HG03280 (cell line): ENCODE data around the gene GOLPH3.
"Not testable (repeated sequence)": the region's sequence is repeated elsewhere in the genome, so short reads cannot be mapped to it uniquely, and the experiment has no call there.

Source experiments
- ATAC-seq: cut with Tn5 transposase; IDR thresholded peaks from one replicate; pipeline ENCODE4 v1.9.1; 2021; ENCODE audit warnings: mild to moderate bottlenecking, moderate library complexity; ENCODE audit not compliant: unreplicated experiment

GOLPH3 gene

DNA sequence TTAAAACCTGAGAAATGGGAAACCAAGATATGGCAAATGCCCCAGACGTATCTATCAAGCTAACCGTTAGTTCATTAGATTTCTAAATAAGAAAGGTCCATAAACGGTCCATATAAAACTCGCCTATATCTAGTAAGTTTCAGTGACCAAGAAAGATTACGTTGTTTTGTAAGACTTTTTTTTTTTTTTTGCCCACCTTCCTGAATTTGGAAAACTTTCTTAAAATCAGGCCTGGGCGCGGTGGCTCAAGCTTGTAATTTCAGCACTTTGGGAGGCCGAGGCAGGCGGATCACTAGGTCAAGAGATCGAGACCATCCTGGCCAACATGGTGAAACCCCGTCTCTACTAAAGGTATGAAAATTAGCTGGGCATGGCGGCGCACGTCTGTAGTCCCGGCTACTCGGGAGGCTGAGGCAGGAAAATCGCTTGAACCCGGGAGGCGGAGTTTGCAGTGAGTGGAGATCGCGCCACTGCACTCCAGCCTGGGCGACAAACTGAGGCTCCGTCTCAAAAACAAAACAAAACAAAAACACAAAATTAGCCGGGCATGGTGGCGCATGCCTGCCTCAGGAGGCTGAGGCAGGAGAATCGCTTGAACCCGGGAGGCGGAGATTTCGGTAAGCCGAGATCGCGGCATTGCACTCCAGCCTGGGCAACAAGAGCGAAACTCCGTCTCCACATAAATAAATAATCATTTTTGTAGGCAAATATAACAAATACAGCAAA is 1.8 kb downstream of the GOLPH3 start:
- not testable (repeated sequence) for ATAC-seq

DNA sequence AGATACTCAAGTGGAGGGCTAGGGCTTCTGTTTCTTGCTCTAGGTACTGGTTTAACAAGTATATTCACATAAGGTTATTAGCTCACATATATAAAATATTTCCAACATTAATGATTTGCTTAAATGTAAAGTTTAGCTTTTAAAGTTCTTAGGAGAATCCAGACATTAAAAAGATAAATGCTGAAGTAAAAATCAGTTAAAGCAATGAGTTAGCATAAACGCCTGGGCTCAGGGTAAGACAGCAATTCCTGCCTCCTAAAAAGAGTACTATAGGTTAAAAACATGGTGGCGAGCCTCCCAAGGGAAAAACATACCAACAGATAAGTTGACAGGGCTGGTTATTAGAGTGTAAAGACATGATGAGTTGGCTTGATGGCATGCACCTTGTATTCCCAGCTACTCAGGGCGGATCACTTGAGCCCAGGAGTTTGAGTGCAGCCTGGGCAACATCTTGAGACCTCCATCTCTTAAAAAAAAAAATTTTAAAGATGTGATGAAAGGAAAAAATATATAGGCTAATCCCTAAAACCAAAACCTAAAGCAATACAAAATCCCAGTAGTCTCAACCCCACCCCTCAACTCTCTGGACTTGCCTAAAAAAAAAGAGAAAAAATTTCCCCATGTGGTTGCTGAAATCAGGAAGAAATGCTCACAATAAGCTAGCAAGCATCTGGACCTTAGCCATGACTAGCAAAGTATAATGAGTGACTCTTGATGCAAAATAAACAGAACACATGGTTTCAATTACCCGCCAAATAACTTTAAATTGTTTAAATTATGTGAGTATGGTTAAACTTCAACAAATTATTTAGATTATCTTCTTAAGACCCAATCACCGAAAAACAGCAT is 3.6 kb downstream of the GOLPH3 start:
- ATAC-seq: no peak

DNA sequence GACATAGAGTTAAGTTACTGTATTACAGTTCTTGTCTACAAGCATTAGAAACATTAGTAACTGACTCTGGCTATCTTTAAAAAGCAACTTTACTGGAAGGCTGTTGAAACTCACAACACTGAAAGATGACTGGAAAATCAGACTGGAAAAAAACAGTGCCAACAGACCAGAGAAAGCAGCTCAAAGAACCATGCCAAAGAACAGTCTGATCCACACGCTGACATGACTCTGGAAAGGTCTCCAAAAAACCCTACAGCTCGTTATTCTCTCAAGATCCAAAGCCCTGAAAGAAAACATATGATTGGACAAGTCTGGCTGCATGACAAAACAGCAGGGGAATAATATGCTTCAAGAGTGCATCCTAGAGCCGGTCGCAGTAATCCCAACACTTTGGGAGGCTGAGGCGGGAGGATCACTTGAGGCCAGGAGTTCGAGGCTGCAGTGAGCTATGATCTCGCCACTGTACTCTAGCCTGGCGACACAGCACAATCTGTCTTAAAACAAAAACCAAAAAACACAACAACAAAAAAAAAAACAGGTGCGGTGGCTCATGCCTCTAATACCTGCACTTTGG is 5.6 kb downstream of the GOLPH3 start:
- no peak for ATAC-seq

DNA sequence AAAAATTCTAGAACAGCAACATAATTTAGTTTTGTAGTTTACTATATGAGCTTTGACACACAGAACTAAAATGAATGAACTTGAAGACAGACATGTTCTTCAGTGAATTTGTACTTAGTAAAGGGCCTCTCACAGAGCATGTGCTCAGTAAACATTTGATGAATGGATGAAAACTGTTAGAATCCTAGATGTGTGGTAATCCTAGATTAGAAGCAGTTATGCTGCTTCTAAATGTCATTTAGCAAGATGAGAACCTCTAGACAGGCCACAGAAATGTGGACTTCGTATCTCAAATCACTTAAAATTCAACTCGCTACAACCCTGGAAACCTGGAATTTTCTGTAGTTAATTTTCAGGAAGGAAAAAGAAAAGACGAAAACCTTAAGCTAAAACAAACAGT is 8.5 kb downstream of the GOLPH3 start:
- no peak for ATAC-seq

DNA sequence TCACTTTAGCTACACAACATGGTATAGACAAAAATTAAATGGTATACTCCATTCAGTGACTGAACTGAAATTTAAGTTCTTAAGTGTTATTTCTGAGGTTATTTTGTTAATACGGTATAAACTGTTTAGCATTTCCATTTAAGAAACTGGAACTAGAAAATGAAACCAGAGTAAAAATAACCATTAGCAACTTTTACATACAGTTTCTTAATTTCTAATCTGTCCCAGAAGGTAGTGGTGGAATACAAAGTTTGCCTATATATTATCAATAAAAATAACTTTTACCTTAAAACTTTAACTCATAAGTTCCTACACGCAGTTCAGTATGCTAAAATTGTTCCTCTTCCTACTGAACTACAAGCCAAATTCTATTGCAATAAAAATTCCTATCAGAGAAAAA is 10.3 kb downstream of the GOLPH3 start:
- peak; percentile 49 for ATAC-seq

DNA sequence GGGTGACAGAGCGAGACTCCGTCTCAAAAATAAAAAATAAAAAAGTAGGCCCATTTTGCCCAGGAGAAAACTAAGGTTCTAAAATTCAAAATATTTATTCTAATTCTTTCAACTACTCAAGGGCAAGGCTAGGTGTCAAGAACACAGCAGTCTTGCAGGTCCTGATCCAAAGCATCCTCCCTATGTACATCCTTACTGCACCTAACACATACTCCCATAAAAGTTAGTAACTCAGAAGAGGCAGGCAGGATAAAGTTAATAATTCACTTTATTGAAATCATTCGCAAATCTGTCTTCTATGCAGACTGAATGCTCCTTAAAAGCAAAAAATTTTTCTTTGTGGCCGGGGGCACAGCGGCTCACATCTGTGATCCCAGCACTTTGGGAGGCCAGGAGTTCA is 11.1 kb downstream of the GOLPH3 start:
- ATAC-seq: no peak

DNA sequence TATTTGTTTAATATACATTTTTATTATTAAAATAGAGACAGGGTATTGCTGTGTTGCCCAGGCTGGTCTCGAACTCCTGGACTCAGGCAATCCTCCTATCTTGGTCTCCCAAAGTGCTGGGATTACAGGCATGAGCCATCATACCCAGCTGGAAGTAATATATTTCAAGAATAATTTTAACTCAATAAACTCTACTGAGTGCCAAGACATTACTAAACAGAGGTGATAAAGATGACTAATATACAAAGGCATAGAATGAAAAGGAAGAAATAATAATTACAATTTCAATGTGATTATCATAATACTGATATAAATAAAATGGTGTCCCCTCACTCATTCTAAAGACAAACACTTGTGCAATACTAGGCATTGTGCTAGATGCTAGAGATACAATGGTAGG is 13.9 kb downstream of the GOLPH3 start:
- no peak for ATAC-seq

DNA sequence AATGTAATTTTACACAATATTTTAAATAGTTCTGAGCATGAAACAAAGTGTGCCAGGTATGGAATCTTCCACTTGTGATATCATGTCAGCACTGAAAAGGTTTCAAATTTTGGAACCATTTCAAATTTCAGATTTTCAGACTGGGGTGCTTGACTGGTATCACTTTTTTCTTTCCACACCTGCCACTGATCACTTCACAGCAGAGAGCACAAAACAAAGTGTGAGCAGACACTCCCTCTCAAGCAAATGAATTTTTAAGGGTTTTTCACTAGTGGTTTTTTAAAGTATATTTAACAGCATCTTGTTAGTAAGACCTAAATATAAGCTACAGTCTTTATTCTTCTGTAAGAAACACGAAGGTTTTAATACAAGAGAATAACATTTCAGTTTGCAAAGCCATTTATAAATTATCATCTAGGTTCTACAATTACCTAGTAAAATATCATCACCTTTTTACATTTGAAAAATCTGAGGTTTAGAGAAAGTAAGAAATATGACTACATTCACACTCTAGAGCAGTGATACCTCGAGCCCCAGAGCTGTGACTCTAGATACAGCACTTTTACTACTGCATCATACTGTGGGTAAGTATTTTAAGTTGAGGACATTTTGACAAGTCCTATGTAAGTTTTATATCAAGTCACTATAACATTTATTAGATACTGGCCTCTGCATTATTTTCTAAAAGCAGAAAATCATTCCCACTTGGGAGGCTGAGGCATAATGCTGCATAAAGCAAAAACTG is 14.6 kb downstream of the GOLPH3 start:
- ATAC-seq: no peak

DNA sequence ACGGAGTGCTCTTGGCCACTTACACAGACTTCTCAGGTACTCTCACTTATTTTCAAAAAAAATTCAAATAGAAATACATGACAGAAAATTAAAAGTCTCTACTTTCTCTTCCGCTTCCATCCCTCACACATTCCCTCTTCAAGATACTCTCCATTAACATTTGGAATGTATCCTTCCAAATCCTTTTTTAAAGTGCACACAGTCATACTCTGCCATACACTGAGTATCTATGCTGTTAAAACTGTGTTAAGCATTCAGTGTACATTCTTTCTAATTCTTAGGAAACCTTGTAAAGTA is 15.5 kb downstream of the GOLPH3 start:
- ATAC-seq: no peak

DNA sequence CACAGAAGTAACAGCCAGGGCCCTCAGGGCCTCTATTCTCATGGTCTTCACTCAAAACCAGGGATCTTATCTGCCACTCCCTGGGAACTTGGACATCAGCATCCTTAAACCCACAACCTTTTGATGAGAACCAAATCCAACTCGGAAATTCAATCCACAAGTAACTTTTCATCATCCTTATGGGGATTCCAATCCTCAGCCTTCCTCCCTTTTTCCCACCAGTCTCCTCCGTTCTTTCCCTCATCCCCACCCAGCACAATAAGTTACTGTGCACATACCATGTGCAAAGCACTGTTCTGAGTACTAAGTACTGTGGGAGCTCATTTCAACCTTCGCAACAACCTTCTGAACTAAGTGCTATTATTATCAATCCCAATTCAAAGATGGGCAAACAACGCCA is 17.0 kb downstream of the GOLPH3 start:
- ATAC-seq: no peak

DNA sequence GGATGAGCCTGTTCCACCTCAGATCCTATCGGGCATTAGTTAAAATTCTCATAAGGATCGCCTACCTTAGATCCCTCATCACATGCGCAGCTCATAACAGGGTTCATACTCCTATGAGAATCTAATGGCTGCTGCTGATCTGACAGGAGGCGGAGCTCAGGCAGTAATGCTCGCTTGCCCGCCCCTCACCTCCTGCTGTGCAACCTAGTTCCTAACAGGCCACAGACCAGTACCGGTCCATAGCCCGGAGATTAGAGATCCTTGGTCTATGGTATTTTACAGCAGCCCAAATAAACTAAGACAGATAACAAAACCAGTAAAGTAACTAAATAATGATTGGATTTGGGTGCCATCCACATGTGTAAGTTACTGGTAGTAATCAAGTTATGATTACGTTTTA is 17.5 kb downstream of the GOLPH3 start:
- no peak for ATAC-seq

DNA sequence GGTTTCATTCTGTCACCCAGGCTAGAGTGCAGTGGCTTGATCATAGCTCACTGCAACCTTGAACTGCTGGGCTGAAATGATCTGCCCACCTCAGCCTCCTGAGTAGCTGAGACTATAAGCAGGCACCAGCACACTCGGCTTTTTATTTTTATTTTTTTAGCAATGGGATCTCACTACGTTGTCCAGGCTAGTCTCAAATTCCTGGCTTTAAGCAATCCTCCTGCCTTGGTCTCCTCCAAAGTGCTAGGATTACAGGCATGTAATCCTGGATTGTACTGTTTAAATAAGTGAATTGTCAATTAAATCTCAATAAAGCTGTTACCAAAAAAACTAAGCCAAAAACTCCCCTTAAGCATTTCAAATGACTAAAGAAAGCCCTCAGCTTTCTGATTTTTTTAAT is 18.9 kb downstream of the GOLPH3 start:
- ATAC-seq: no peak

DNA sequence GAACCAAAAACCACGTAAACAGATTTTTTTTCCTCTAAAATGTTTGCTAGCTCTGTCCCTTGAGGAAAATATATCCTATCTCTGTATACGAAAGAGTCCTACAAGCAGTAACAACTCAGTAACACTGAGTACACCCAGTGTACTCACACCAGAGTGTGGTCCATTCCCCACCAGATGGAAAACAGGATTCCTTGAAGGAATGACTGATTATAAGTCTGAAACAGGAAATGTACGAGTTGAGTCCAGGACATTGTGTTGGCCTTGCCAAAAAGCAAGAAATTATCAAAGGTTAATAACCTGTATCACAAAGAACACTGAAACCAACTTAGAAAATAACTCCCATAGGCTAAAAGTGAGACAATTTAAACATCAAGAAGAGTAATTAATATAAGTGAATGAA is 20.4 kb downstream of the GOLPH3 start:
- ATAC-seq: no peak

DNA sequence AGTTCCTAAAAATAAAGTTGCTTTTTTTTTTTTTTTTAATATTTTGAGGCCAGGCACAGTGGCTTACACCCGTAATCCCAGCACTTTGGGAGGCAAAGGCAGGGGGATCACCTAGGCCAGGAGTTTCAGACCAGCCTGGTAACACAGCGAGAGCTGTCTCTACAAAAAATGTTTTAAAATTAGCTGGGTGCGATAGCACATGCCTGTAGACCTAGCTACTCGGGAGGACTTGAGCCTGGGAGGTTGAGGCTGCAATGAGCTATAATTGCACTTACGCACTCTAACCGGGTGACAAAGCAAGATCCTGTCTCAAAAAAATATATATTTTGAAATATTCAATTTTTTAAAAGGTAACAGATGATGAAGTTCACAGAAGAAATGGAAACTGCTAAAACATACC is 22.9 kb downstream of the GOLPH3 start:
- no peak for ATAC-seq

DNA sequence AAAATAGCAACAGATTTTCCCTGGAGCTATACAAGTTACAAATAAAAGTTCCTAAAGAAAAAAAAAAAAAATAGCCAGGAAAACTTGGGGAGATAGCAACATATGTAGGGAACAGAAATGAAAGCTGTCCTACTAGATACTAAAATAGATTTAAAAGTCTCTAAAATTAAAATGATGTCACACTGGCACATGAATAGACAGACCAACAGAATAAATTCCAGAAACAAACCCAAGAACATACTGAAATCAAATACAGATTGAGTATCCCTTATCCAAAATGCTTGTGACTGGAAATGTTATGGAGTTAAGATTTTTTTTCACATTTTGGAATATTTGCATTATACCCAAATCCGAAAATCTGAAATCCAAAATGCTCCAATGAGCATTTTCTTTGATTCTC is 23.8 kb downstream of the GOLPH3 start:
- no peak for ATAC-seq

DNA sequence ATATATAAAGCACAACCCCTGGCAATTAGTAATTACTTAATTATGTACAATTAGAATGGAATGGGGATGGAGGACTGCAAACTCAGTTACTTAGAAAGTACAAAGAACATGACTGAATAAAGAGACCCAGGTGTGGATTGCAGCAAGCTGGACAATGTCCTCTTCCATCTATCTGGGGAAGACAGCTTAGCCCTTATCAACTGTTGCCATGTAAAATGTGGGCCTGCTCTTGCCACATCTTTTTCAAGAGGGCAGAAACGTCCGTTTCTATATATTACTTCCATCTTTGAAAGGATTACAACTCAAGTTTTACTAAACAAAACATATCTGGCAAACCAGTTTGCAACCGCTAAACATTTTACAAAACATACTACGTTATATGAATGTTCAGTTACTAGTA is 26.2 kb downstream of the GOLPH3 start:
- no peak for ATAC-seq

DNA sequence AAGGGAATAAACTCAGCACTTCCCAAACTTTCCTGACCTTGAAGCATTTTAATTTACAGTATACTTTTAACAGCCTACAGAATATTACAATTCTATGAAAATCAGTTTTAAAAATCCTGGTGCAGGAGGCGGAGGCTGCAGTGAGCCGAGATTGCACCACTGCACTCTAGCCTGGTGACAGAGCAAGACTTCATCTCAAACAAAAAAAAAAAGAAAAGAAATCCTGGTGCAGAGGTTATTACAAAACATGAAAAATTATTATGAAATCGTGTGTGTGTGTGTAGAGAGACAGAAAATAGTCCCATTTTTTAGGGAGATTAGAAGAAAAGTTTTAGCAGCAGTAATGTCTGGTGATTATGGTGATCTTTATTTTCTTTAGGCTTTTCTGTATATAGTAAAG is 26.9 kb downstream of the GOLPH3 start:
- no peak for ATAC-seq

DNA sequence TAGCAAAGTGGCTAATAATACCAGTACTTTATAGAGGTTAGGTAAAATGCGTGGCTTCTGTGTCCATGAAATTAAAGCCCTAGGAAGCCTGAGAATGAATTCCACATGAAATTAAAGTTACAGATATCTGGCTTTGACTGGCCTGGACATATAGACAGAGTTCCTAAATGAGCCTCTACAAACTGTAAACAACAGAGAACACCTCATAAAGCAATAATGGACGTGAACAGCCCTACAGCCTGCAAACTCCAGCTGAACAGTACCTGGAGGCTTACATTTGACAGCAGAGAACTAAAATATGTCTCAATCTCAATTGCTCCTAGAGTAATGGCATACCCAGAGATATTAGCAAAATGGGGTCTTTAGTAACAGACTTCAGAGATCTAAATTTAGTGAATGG is 28.7 kb downstream of the GOLPH3 start:
- ATAC-seq: no peak

DNA sequence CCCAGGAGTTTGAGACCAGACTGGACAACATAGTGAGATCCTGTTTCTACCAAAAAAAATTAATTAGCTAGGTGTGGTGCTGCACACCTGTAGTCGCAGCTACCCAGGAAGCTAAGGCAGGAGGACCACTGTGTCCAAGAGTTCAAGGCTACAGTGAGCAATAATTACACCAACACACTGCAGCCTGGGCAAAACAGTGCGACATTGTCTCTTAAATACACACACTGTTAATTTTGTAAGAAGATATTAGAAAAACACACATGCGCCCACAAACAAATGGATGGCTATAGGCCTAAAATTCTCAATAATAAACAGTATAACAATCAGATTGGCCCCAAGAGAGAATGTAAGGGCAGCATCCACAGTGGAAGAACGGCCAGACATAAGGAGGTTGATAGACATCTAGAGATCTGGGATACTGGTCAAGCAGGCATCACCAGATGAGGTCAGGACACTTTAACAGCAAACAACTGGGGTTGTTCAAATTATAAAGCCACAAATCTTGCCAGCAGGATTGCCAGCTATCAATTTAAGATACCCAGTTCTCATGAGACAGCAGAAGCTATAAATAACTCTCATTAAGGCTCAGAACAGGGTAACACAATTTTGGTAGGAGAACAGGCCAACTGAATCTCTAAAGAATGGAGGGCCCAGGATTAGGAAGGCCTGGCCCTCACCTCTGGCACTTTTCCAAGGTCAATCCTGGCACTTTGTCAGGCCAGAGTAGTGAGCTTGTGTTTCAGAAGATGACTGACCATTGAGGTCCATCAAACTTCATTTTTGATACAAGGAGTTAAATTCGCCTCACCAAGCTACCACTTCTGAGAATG is 29.5 kb downstream of the GOLPH3 start:
- ATAC-seq: no peak

DNA sequence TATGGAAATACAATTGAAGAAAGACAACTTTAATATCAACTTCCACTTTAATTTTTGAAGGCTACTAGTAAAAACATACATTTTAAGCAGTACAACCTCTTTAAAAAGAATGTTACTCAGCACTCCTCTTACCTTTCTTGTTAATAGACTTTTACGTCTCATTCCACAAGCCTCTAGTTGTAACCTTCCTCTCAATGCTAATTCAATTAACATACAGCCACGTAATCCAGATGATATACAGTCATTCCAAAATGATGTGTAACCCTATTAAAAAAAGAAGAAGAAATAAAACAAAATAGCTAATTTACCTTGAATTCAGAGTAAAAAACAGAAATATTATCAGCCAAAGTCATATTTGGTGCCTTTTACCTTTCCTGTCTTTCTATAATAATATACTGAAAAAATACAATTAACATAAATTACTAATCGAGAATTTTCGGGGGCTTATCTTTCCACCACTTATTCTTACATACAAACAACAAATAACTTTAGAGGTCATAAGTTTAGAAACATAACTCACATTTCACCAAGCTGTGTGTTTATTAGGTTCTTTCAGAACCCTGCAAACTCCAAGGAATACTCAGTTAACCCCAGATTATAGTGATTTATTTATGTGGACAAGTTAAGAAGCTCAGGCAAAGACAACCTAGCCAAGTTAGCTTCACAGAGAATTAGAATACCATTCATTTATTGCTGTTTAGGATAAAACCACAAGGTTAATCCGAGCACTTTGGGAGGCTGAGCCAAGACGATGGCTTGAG is 30.3 kb downstream of the GOLPH3 start:
- ATAC-seq: no peak
